ENCODE measurements around the gene SPDYE5.
"Not testable (repeated sequence)": the region's sequence is repeated elsewhere in the genome, so short reads cannot be mapped to it uniquely, and the experiment has no call there.

SPDYE5 gene, protein sequence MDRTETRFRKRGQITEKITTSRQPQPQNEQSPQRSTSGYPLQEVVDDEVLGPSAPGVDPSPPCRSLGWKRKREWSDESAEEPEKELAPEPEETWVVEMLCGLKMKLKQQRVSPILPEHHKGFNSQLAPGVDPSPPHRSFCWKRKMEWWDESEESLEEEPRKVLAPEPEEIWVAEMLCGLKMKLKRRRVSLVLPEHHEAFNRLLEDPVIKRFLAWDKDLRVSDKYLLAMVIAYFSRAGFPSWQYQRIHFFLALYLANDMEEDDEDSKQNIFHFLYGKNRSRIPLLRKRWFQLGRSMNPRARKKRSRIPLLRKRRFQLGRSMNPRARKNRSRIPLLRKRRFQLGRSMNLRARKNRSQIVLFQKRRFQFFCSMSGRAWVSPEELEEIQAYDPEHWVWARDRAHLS

DNA sequence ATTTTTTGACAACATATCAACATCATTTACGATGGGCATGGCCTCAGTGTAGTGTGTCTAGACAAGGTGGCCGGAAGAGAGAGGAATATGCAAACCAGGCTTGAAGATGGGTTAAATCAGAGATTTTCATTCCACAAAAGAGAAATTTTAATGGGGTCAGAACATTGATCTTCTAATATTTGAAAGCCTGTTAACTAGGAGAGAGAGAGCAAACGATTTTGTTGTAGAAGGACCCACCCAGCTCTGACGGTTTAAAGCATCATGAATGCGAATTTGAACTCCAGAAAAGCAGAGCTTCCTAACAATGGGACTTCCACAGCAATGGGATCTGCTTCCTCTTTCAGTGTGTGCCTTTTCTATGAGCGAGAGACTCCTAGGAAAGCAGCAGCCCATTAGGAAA, at the start of gene SPDYE5:
TSS of gene SPDYE5 (plus strand) at position 301 of the 400 bp plus-strand sequence. CDS start 1,728 bp downstream, outside the sequence.
- DNase-seq (ENCODE audit: low read depth): not testable (repeated sequence)

DNA sequence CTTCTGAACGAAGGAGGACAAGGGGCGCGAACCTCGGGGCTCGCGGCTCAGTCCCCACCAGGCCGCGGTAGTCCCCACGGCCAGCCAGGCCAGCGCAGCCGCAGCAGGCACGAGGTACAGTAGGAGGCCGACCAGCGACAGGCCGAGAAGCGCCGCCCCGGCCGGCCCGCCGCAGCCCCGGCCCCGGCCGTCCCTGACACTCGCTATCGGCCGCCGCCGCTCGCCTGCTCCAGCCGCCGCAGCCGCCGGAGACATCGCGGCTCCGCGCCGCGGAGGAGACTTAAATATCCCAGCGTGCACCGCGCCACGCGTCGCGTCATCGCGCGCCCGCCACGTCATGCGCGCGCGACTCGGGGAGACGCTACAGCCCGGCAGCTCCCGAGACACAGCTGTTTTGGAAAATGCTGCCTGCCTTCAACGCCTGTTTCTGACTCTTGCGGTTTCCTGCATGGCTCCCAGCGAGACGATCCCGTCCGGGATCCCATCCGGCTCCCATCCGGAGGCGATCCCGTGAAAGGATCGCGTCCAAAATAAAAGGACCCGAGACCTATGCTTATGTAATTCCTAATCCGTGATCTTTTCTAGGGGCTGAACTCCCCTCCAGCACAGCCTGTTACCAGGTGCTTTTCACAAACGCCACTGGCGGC, 49.5 kb upstream of the SPDYE5 start:
- peak; percentile 2 for DNase-seq (ENCODE audit: low read depth)

DNA sequence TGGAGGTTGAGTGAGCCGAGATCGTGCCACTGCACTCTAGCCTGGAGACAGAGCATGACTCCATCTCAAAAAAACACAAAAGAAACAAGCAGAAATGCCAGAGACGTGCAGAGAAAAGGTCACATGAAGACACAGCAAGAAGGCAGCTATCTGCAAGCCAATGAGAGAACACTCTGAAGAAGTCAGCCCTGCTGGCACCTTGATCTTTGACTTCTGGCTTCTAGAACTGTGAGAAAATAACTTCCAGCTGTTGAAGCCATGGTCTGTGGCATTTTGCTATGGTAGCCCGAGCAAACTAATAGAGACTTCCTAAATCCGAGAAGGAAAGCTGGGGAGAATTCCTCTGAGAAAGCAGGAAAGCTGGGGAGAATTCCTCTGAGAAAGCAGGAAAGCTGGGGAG, 42.2 kb upstream of the SPDYE5 start:
- not testable (repeated sequence) for DNase-seq (ENCODE audit: low read depth)

DNA sequence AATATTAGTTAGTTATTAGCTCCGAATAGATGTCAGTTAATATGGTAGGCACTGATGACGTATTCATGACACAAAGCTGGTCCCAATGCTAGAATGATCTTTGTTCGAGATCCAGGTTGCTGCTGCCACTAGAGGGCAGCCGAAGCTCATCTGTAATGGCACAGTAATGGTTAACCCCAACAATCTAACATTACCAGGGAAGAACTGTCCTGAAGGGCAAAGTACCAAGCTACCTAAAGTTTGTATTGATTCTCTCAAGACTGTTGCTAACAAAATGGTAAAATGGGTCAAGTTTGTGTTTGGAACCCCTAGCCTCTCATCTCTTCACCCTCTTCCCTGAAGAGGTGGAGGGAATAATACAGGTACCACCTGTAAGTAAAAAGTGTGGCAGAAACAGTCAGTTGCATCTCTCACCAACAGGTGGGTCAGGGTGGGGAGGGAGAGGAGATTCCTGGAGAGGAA, 39.6 kb upstream of the SPDYE5 start:
- not testable (repeated sequence) for DNase-seq (ENCODE audit: low read depth)

DNA sequence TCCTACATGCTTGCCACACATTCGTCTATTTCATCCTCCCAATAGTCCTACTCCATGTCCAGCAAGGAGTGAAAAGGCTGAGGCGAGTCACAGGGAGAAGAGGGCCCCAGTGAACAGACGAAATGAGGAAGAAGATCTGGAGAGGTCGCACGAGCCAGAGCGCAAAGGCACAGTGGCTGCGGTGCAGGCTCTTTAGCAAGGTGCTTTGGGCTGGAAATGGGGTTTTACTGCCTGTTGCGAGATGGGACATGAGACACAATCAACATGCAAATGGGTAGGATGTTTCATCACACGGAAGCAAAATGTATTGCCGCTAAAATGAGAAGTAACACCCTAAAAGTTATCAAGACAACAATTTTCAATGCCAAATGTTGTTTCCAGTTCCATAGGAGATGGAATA, 35.7 kb upstream of the SPDYE5 start:
- DNase-seq (ENCODE audit: low read depth): not testable (repeated sequence)

DNA sequence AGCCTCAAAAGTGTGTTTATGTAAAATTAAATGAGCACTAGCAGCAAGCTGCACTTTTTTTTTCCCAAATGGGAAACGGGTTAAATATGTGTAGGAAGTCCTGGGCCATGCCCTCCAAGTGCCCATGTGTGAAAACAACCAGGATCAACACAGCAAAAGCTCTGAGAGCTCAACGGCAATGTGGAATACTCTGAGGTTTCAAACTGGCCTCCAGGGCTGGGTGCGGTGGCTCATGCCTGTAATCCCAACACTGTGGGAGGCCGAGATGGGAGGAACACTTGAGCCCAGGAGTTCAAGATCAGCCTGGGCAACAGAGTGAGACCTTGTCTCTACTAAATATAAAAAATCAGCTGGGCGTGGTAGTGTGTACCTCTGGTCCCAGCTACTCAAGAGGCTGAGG, 34.1 kb upstream of the SPDYE5 start:
- not testable (repeated sequence) for DNase-seq (ENCODE audit: low read depth)

DNA sequence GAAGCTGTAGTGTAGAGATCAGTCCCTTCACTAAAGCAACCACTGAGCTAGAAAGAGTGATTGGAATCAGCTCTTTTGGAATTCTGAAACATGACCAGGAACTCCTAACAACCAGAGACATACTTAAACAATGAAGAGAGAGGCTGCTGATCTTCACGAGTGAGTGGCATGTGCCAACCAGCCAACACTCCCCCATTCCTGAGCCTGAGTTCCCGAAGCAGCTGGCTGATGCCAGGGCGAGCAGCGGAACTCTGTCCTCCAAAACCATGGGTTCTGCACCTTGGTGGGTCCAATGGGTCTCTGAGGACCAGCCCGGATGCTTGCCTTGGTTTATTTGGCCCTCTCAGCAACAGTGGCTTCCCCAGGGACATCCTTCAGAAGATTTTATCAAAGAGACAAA, 31.6 kb upstream of the SPDYE5 start:
- not testable (repeated sequence) for DNase-seq (ENCODE audit: low read depth)

DNA sequence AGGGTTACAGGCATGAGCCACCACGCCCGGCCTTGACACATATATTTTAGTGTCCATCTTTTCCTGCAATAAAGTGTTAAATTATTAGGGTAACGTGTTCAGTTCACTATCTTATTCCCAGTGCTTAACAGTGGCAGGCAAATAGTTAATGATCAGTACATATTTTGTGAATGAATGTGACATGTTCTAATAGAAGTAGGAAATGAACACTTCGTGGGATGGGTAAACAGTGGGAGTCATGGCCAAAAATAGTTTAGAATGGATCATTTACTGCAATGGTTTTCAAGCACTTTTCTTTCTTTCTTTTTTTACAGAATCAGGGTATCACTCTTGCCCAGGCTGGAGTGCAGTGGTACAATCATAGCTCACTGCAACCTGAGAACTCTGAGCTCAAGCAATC, 22.0 kb upstream of the SPDYE5 start:
- not testable (repeated sequence) for DNase-seq (ENCODE audit: low read depth)

DNA sequence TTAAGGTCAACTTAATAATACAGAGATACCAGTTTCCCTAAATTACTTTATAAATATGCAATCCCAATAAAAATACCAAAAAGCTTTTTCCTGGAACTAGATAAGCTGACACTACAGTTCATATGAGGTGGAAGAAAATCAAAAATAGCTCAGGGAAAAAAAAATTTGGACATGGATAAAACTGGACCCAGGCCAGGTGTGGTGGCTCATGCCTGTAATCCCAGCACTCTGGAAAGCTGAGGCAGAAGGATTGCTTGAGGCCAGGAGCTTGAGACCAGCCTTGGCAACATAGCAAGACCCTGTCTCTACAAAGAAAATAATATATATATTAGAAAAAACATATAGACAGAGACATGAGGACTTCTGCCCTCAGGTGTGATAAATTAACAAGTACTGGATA, 14.7 kb upstream of the SPDYE5 start:
- not testable (repeated sequence) for DNase-seq (ENCODE audit: low read depth)

DNA sequence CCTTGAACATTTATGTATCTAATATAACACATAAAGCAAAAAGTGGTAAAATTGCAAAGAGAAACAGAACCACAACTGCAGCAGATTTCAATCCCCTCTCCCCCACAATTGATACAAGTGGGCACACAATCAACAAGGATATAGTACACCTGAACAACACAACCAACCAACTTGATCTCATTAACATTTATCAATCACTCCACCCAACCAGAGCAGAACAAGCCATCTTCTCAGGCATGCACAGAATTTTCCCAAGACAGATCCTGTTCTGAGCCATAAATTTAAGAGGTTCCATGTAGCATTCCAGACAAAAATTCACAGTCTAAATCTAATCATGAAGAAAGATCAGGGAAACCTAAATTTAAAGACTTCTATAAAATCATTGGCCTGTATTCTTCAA, 11.8 kb upstream of the SPDYE5 start:
- not testable (repeated sequence) for DNase-seq (ENCODE audit: low read depth)

DNA sequence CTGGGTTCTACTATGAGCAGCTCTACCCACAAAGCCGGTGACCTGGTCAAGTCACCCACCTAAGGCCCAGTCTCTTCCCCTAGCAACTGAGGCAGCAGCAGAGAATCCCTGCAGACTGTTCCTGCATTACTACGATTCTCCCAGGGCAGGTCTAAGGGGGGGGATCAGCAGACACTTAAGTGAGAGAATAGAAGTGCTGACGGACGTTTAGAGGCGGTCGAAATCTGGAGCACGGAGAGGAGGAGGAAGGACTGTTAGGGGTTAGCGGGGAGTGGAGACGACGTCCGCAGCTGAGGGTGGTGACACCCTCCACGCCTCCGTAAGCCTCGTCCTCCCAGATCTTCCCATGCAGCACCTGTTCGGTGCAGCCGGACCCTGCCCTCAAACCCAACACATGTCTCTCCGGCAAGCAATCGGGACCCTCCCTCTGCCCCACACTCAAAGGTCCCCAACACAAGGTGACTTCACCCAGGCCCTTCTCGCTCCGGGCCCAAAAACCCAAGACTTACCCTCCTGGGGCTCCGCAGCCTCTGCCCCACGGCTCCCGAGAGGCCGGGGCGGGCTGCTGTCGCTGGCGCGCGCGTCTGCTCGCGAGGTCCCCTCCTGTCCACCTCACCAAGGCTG, 6.7 kb upstream of the SPDYE5 start:
- not testable (repeated sequence) for DNase-seq (ENCODE audit: low read depth)

DNA sequence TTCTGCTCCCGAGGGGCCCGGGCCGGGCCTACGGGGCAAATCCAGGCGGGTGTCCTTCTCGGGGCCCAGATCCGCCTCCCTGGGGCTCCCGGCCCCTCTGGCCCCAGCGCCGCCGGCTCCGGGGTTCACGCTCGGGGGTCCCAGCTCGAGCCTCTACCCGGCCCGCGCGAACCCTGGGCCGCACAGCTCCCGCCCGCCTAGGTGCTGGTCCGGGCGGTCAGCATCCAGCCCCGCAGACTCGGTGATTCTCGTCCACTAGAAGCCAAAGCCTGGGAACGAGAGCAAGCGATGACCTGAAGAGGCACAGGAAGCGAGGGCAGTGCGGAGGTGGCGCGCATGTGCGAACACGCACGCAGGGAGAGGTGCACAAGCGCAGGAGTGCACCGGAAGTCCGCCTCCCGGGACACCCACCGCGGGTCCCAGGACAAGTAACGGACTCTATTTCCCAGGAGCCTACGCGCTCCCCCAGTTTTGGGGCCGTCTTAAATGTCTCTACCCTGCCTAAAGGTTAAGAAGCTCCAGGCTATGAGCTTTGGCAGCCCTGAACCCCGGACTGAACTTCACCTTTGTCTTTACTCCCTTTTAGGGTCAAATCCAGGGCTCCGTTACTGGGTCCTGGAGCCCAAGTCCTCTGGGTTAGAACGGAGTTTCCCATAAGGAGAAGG, 6.0 kb upstream of the SPDYE5 start, which contains the start of gene POM121C:
TSS of gene POM121C (minus strand) at position 321 of the 665 bp plus-strand sequence. CDS start 44,803 bp downstream, outside the sequence.
- peak; percentile 58 for DNase-seq (ENCODE audit: low read depth)

DNA sequence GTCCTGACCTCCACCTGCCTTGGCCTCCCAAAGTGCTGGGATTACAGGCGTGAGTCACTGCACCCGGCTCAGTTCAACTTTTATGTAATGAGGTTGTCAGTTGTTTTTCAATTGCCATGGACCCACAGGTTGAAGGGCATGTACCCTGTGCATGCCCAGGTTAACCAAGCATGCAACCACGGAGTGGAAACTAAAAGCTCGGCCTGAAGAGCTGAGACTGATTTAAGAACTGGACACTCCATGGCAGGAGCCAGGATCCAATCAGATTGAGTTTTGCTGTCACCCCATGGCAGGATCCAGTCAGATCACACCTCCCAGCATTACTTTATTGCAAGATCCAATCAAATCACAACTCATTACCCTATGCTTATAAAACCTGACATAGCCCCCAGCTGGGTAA, 16.9 kb downstream of the SPDYE5 start:
- not testable (repeated sequence) for DNase-seq (ENCODE audit: low read depth)

DNA sequence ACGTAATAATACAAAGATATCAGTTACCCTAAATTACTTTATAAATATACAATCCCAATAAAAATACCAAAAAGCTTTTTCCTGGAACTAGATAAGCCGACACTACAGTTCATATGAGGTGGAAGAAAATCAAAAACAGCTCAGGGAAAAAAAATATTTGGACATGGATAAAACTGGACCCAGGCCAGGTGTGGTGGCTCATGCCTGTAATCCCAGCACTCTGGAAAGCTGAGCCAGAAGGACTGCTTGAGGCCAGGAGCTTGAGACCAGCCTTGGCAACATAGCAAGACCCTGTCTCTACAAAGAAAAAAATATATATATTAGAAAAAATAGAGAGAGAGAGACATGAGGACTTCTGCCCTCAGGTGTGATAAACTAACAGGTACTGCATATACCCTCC, 26.7 kb downstream of the SPDYE5 start:
- not testable (repeated sequence) for DNase-seq (ENCODE audit: low read depth)

DNA sequence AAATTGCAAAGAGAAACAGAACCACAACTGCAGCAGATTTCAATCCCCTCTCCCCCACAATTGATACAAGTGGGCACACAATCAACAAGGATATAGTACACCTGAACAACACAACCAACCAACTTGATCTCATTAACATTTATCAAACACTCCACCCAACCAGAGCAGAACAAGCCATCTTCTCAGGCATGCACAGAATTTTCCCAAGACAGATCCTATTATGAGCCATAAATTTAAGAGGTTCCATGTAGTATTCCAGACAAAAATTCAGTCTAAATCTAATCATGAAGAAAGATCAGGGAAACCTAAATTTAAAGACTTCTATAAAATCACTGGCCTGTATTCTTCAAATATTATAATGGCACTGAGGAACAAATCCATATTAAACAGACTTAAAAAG, 29.6 kb downstream of the SPDYE5 start:
- not testable (repeated sequence) for DNase-seq (ENCODE audit: low read depth)

DNA sequence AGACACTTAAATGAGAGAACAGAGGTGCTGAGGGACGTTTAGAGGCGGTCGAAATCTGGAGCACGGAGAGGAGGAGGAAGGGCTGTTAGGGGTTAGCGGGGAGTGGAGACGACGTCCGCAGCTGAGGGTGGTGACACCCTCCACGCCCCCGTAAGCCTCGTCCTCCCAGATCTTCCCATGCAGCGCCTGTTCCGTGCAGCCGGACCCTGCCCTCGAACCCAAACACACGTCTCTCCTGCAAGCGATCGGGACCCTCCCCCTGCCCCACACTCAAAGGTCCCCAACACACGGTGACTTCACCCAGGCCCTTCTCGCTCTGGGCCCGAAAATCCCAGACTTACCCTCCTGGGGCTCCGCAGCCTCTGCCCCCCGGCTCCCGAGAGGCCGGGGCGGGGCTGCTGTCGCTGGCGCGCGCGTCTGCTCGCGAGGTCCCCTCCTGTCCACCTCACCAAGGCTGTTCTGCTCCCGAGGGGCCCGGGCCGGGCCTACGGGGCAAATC, 35.2 kb downstream of the SPDYE5 start:
- DNase-seq (ENCODE audit: low read depth): not testable (repeated sequence)

DNA sequence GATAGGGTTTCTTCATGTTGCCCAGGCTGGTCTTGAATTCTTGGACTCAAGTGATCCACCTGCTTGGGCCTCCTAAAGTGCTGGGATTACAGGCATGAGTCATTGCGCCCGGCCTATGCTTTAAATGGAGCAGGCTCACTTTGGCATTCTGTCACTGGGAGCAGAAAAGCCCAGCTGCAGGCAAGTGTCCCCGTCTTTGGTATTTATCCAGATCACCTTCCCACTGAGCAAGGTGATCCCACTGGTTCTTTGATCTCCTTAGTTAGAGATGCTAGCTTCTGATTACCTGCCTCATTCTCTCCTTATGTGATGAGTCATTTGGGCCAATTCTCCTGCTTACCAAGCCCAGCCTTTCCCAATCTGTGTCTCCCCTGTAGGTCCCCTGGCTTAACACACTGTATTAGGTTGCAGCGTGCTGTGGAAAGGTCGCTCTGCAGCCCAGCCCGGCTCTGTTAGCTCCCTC, 39.3 kb downstream of the SPDYE5 start:
- DNase-seq (ENCODE audit: low read depth): no peak

DNA sequence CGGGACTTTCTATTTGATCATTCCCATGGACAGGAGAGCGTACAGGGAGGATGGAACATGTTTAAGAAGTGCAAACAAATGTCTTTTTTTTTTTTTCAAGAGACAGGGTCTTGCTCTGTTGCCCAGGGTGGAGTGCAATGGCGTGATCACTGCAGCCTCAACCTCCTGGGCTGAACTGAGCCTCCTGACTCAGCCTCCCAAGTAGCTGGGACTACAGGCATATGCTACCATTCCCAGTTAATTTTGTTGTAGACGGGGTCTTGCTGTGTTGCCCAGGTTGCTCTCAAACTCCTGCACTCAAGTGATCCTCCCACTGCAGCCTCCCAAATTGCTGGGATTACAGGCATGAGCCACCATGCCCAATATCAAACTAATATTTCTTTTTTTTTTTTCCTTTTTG, 40.5 kb downstream of the SPDYE5 start:
- no peak for DNase-seq (ENCODE audit: low read depth)

DNA sequence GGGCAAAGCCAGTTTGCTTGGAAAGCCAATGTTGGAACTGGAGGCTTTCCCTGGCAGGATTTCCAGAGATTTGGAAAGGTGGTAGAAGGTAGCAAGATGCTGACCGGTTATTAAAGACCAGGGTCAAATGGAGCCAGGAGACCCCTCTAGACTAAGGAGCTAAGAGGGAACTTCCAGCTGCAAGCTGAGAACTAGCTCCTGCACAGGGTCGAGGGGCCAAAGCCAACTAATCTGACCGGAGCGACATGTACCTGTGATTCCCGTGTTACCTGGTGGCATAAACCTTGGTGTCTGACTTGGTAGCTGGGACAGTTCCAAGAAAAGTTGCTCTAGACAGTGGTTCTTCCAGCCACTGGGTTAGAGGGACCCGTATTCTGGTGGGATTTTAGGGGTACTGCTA, 41.8 kb downstream of the SPDYE5 start:
- no peak for DNase-seq (ENCODE audit: low read depth)

DNA sequence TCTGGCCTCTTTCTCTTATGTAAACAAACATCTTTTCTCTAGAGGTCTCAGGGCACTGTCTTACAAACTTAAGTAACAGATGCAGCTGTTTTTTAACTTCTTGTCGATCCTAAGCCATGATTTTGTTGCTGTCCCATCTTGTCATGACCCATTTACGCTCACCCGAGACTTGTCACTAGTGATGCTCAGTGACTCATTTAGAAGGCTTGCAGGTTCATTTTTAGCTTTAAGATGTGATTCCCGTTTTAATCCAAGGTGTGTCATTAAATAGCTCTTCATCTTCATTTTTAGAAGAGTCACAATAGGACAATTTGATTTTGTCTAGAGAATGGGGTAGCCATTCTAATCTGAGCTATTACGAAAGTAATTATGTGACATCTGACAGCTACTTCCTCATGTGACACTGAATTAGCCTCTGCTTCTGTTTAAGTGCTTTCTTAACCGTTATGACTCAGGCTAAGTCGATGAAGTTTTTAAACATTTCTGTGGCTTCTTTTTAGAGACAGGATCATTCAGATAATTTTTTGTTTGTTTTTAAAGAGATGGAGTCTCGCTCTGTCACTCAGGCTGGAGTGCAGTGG, 42.7 kb downstream of the SPDYE5 start:
- DNase-seq (ENCODE audit: low read depth): peak; percentile 56

DNA sequence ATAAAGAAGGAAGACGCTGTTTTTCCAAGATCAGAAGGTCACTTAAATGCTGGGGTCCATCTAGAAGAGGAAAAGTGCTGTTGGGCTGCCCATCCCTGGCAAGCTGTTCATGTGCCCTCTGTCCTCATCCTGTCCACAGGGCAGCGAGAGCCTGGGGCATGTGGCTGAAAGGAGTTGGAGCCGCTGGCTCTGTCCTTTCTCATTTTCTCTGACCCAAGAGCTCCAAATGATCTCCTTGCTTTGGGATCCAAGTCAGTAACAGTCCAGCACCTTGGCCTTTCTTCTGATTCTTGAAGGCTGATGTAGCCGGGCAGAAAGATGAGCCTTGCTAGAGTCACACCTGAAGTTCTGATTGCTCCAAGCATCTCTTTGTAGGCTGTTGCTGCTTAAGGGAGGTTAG, 44.4 kb downstream of the SPDYE5 start:
- DNase-seq (ENCODE audit: low read depth): no peak

Data from GM04503 (cell line).